ENCODE measurements around the gene CMSS1.

Gene CMSS1

DNA sequence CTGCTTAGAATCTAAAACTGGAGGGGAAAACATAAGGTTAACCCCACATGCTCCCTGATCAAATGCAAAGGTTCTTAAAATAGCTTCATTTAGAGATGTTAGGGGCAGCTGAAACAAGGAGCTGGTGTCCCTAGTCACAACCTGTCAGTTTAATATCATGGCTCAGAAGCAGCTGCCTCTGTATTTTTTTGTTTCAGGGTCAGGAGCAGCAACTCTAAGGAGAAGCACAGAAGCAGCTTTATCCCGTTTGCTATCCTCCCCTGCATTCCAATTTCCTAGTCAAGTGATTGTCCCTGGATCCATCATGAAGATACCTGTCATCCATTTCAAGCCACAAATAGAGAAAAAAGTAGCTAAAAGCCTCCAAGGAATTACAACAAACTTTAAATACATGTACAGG, 292.5 kb downstream of the CMSS1 start:
- H3K79me2 ChIP-seq (ENCODE audit: insufficient read depth, low read length) = no peaks in the 10 kb centered on the region
- no peaks in the 10 kb centered on the region for H3K9me3 ChIP-seq (ENCODE audit: insufficient read depth, low read depth, low read length)
- no peaks in the 10 kb centered on the region for H3K9me2 ChIP-seq (replicated peaks; ENCODE audit: low read depth, low read length)
- H3K4me2 ChIP-seq (ENCODE audit: low read depth, low read length, poor library complexity, severe bottlenecking) = no peak overlapping the region
- H3K36me3 ChIP-seq (ENCODE audit: insufficient read depth, low read length) = no peaks in the 10 kb centered on the region
- H3F3A ChIP-seq (ENCODE audit: low read depth) = no peaks in the 10 kb centered on the region
- H4K20me1 ChIP-seq (ENCODE audit: insufficient read depth, low read length, poor library complexity, severe bottlenecking) = no peaks in the 10 kb centered on the region
- no peak for TF ChIP-seq EZH2phosphoT487 (IDR thresholded peaks at IDR 0.05; ENCODE audit: borderline replicate concordance)
- TF ChIP-seq, protein P1, sequence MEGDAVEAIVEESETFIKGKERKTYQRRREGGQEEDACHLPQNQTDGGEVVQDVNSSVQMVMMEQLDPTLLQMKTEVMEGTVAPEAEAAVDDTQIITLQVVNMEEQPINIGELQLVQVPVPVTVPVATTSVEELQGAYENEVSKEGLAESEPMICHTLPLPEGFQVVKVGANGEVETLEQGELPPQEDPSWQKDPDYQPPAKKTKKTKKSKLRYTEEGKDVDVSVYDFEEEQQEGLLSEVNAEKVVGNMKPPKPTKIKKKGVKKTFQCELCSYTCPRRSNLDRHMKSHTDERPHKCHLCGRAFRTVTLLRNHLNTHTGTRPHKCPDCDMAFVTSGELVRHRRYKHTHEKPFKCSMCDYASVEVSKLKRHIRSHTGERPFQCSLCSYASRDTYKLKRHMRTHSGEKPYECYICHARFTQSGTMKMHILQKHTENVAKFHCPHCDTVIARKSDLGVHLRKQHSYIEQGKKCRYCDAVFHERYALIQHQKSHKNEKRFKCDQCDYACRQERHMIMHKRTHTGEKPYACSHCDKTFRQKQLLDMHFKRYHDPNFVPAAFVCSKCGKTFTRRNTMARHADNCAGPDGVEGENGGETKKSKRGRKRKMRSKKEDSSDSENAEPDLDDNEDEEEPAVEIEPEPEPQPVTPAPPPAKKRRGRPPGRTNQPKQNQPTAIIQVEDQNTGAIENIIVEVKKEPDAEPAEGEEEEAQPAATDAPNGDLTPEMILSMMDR (conservative IDR thresholded peaks at IDR 0.05; ENCODE audit: low read length) = no peak
- H3K27me3 ChIP-seq (ENCODE audit: insufficient read depth, low read length, poor library complexity, severe bottlenecking) = no peaks in the 10 kb centered on the region
- peaks cover 15% of the 10 kb centered on the region for H3K4me1 ChIP-seq (ENCODE audit: insufficient read depth, low read length, poor library complexity, severe bottlenecking)
- no peak overlapping the region for H3K9ac ChIP-seq (ENCODE audit: low read depth, low read length, poor library complexity, severe bottlenecking)
- H3K4me3 ChIP-seq (ENCODE audit: low read length, poor library complexity, severe bottlenecking) = no peak overlapping the region
- H2AFZ ChIP-seq (ENCODE audit: low read length) = no peak overlapping the region

DNA sequence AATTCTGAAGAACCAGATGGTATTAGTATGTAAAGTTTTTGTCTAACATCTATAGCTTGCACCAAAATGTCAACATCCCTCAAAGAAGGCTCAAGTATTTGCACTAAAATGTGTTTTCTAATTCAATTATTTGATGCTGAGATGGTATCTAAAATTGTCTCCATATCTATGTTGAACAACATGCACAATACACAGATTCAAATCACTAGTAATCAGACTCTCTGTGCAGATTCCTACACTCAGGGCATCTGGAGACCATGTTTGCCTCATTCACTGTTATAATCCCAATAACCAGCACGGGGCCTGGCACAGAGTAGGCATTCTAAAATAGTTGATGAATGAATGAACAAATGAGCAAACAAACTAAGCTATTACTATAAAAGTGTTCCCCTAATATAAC, 294.1 kb downstream of the CMSS1 start:
- Histone ChIP-seq H3K4me1 (ENCODE audit: insufficient read depth, low read length, poor library complexity, severe bottlenecking) (no peaks in the 10 kb centered on the region), H3K36me3 (ENCODE audit: insufficient read depth, low read length) (no peaks in the 10 kb centered on the region), H3K4me2 (ENCODE audit: low read depth, low read length, poor library complexity, severe bottlenecking) (no peak overlapping the region), H2AFZ (ENCODE audit: low read length) (no peak overlapping the region), H4K20me1 (ENCODE audit: insufficient read depth, low read length, poor library complexity, severe bottlenecking) (no peaks in the 10 kb centered on the region), H3F3A (ENCODE audit: low read depth) (no peaks in the 10 kb centered on the region), H3K4me3 (ENCODE audit: low read length, poor library complexity, severe bottlenecking) (no peak overlapping the region), H3K9me3 (ENCODE audit: insufficient read depth, low read depth, low read length) (no peaks in the 10 kb centered on the region), H3K9ac (ENCODE audit: low read depth, low read length, poor library complexity, severe bottlenecking) (no peak overlapping the region), H3K79me2 (ENCODE audit: insufficient read depth, low read length) (no peaks in the 10 kb centered on the region), H3K27me3 (ENCODE audit: insufficient read depth, low read length, poor library complexity, severe bottlenecking) (no peaks in the 10 kb centered on the region), H3K9me2 (replicated peaks; ENCODE audit: low read depth, low read length) (no peaks in the 10 kb centered on the region)
- TF ChIP-seq EZH2phosphoT487 (IDR thresholded peaks at IDR 0.05; ENCODE audit: borderline replicate concordance) = no peak
- TF ChIP-seq, protein P1 (conservative IDR thresholded peaks at IDR 0.05; ENCODE audit: low read length) = no peak

DNA sequence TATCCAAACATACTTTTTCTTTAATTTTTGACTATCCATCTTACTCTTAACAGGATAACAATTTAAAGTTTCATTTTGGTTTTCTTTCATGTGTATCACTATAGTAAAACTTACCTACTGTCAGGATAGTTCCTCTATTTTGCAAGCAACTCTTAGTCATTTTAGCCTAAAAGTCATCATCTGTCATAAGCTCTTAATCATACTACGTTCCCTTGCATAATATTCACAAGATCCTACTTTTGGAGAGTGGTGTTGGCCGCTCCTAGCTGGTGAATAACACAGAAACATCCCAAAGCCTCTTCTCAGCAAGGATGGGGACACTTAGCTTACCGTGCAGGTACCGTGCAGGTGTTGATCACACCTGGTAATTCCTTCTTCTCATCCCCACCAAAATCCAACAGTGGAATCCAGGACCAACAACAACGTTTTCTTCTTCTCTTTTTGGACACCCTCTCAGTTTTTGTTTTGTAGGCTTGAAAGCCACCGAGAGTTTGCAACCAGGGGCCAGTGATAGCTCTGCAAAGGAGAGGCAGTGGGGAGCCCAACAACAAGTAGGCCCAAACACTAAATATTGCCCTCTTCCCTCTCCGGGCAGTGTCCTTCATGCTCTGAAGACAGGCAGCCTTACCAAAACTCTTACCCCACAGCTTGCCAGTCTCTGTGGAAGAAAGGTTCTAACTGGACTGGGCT, 296.2 kb downstream of the CMSS1 start:
- no peak for TF ChIP-seq EZH2phosphoT487 (IDR thresholded peaks at IDR 0.05; ENCODE audit: borderline replicate concordance)
- Histone ChIP-seq H3K9me3 (ENCODE audit: insufficient read depth, low read depth, low read length) (no peaks in the 10 kb centered on the region), H3K27me3 (ENCODE audit: insufficient read depth, low read length, poor library complexity, severe bottlenecking) (no peaks in the 10 kb centered on the region), H3F3A (ENCODE audit: low read depth) (no peaks in the 10 kb centered on the region), H3K36me3 (ENCODE audit: insufficient read depth, low read length) (no peaks in the 10 kb centered on the region), H3K4me3 (ENCODE audit: low read length, poor library complexity, severe bottlenecking) (no peak overlapping the region), H2AFZ (ENCODE audit: low read length) (no peak overlapping the region), H3K4me2 (ENCODE audit: low read depth, low read length, poor library complexity, severe bottlenecking) (no peak overlapping the region), H3K4me1 (ENCODE audit: insufficient read depth, low read length, poor library complexity, severe bottlenecking) (no peaks in the 10 kb centered on the region), H3K79me2 (ENCODE audit: insufficient read depth, low read length) (no peaks in the 10 kb centered on the region), H3K9ac (ENCODE audit: low read depth, low read length, poor library complexity, severe bottlenecking) (no peak overlapping the region), H3K9me2 (replicated peaks; ENCODE audit: low read depth, low read length) (no peaks in the 10 kb centered on the region), H4K20me1 (ENCODE audit: insufficient read depth, low read length, poor library complexity, severe bottlenecking) (no peaks in the 10 kb centered on the region)

Measured in Loucy (cell line).